Fibroblast of pulmonary artery (primary cell): Measurements from ENCODE around the gene GAS2.

Source experiments
- DNase-seq: peaks from one replicate; pipeline ENCODE4 v3.0.0-alpha.2; 2010; ENCODE audit warnings: low read depth
- H3K4me3 ChIP-seq: replicated peaks from 2 replicates; pipeline ENCODE4 v1.5.1; 2011; ENCODE audit warnings: low read depth, mild to moderate bottlenecking, control low read depth, low read length, moderate library complexity
- TF ChIP-seq, protein P1 (sequence below): IDR thresholded peaks from 2 replicates; pipeline ENCODE4 v1.5.1; 2011; ENCODE audit warnings: mild to moderate bottlenecking, control low read depth, low read length, inconsistent platforms; ENCODE audit errors: missing control alignments

The GAS2 gene

DNA sequence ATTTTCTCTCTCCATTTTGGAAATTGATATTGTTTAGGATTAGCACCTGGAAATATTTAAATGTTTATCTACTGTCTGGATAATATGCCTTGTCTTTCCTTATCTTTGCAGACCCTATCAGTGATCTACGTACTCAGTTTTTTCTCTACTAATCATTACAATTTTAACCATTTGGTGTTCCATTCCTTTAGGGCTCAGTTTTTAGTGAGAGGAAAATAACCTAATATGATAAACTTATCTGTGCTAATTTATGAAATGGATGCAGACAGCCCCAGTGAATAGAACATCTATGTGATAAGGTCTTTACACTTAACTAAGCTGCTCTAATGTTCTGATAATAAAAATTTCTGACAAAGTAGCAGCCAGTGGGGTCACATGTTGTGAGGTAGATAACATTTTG, 94.7 kb downstream of the GAS2 start:
- H3K4me3 ChIP-seq = no peak overlapping the region
- no peak for DNase-seq
- TF ChIP-seq, protein P1, sequence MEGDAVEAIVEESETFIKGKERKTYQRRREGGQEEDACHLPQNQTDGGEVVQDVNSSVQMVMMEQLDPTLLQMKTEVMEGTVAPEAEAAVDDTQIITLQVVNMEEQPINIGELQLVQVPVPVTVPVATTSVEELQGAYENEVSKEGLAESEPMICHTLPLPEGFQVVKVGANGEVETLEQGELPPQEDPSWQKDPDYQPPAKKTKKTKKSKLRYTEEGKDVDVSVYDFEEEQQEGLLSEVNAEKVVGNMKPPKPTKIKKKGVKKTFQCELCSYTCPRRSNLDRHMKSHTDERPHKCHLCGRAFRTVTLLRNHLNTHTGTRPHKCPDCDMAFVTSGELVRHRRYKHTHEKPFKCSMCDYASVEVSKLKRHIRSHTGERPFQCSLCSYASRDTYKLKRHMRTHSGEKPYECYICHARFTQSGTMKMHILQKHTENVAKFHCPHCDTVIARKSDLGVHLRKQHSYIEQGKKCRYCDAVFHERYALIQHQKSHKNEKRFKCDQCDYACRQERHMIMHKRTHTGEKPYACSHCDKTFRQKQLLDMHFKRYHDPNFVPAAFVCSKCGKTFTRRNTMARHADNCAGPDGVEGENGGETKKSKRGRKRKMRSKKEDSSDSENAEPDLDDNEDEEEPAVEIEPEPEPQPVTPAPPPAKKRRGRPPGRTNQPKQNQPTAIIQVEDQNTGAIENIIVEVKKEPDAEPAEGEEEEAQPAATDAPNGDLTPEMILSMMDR = no peak

DNA sequence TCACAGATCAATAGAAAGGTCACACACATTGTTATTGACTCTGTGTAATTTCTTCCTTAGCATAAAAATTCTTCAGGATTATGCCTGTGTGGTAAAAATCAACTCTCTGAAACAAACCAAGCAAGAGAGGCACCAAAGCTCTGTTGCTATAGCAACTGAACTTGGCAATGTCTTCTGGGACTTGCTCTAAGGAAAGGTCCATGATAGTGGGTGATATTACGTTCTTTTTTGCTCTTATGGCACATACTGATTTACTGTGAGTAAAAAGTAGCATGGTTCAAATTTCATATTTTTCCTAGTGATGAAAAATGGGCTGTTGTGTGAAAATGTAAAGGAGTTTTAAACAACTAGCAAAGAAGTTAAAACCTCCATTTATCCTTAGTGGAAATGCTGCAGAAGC, 96.8 kb downstream of the GAS2 start:
- H3K4me3 ChIP-seq = no peak overlapping the region
- DNase-seq = no peak
- TF ChIP-seq, protein P1 = no peak

DNA sequence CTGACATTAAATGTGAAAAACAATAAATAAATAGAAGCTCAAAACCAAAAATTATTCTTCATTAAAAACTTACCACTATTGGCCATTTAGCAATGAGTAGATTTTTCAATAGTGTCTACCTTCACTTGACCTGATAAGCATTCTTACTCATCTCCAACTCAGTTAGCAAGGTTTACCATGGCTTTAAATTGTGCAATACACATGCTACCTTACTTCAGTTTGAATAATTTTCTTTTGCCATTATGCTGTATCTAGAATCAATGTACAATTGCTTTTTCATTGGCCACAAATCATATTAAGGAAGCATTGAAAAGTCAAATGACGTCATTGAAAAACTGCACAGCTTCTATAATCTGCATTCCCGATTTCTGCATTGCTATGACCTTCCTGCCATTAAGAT, 98.3 kb downstream of the GAS2 start:
- TF ChIP-seq, protein P1 = no peak
- H3K4me3 ChIP-seq = no peak overlapping the region
- no peak for DNase-seq

DNA sequence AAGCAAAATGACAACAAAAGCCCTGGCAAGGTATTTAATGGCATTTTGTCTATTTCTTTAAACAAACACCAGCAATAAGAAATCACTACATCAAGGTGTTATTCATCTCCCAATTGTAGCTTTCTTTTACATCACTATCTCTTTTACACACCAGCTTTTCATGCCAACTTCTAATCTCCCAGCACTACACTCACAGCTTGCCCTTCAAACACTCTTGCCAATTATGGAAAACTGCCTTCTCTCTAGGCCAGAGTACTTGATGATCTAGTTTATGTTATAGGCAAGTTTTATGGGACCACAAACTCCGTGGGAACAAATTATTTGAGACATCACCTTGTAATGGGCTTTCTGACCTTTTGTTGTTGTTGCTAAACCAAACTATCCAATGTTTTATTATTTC, 101.9 kb downstream of the GAS2 start:
- H3K4me3 ChIP-seq = no peak overlapping the region
- no peak for DNase-seq
- TF ChIP-seq, protein P1 = no peak

DNA sequence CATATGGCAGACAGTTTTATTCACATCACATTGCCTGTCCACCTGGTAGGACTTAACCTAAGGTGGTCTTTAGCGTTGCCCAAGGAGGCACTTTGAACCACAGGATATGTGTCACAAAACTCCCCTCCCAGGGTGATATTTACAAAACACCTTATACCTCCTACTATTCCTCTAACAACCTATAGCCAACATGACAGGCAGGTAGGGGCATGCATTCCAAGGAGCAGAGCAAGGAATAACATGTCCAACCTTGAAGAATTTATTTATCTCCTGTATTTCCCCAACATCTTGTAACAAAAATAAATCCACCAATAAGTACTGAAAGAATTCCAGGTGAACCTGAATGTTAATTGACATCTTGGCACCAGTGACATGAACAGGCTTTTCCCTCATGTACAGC, 102.7 kb downstream of the GAS2 start:
- TF ChIP-seq, protein P1 = no peak
- DNase-seq = no peak
- H3K4me3 ChIP-seq = no peak overlapping the region

DNA sequence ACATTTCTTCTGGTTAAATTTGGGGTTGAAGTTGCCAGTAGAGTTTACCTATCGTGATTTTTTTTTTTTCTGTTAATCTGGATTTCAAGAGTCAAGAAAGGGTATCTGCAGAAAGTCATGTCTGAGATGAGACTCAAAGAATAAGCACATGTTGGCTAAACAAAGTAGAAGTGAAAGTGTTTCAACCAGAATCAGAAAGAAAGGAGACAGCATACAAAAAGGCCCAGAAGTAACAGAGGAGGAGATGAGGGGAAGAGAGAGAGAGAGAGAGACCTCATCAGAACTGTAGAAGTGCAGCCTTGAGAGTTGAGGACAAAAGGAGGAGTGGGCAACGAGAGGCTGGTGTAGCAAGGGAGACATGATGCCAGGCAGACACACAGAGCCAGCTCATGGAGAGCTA, 108.3 kb downstream of the GAS2 start:
- TF ChIP-seq, protein P1 = no peak
- DNase-seq = no peak
- H3K4me3 ChIP-seq = no peak overlapping the region

DNA sequence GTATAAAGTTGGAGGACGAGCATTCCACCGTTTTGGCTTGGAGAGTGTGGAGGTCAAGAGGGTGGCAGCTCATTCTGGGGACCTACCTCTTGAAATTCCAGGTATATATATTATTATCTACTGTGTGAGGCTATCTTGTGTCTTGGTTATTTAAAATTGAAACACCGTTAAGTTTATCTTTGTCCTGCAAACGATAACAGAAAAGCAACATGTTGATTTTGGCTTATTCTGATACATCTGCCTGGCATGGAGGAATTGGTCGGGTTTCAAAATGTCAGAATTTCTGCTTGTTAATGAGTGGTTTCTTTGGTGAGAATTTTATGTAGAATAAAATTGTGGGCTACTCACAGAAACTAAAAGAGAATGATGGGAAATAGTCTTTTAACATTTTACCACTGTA, 108.8 kb downstream of the GAS2 start:
- no peak for DNase-seq
- TF ChIP-seq, protein P1 = no peak
- no peak overlapping the region for H3K4me3 ChIP-seq
